Bone marrow (tissue), 2 donors: Measurements from ENCODE around the gene RAE1.

ENCODE experiments used
- DNase-seq, 2 donors: peaks; one replicate each; lab custom pipeline; 2025; lab: John Stamatoyannopoulos, UW

RAE1 gene

GRCh38 chr20:57388953-57389694 is 38.1 kb downstream of the RAE1 start:
- peak in 1 of 2 donors; percentile 30 for DNase-seq

GRCh38 chr20:57389695-57390603 is 38.9 kb downstream of the RAE1 start:
- DNase-seq: peak in 1 of 2 donors; percentile 37

- DNase-seq: peak in 1 of 2 donors; percentile 42
Observed at GRCh38 chr20:57390604-57391438, 39.8 kb downstream of the RAE1 start, which contains the start of gene RBM38. Gene RBM38, plus strand, starts transcription at chr20:57391396. Its CDS starts 186 bp downstream, at chr20:57391582.

- DNase-seq: no peak
Observed at GRCh38 chr20:57391439-57392301, 40.6 kb downstream of the RAE1 start.

- peak in 1 of 2 donors; percentile 33 for DNase-seq
Observed at GRCh38 chr20:57392512-57393271, 41.6 kb downstream of the RAE1 start.

- DNase-seq: no peak
Observed at GRCh38 chr20:57393321-57394120, 42.5 kb downstream of the RAE1 start.

GRCh38 chr20:57394121-57395082 is 43.3 kb downstream of the RAE1 start:
- DNase-seq: no peak

GRCh38 chr20:57395111-57395966 is 44.3 kb downstream of the RAE1 start:
- DNase-seq: no peak

GRCh38 chr20:57396212-57396983 is 45.3 kb downstream of the RAE1 start:
- no peak for DNase-seq

GRCh38 chr20:57396984-57397692 is 46.1 kb downstream of the RAE1 start:
- DNase-seq: no peak

- DNase-seq: peak in 1 of 2 donors; percentile 32
Observed at GRCh38 chr20:57397693-57398108, 46.6 kb downstream of the RAE1 start.

- peak in 1 of 2 donors; percentile 90 for DNase-seq
Observed at GRCh38 chr20:57398231-57398821, 47.3 kb downstream of the RAE1 start.

- no peak for DNase-seq
Observed at GRCh38 chr20:57398901-57399535, 48.0 kb downstream of the RAE1 start.

- DNase-seq: no peak
Observed at GRCh38 chr20:57399587-57400155, 48.6 kb downstream of the RAE1 start.
